Activated CD4-positive, CD25-positive, alpha-beta regulatory T cell treated with anti-CD3 and anti-CD28 coated beads, Interleukin-2, amount 50 U/mL, for 16 hours (primary cell): ENCODE data around the gene ACLY.
"Not testable (repeated sequence)": the region's sequence is repeated elsewhere in the genome, so short reads cannot be mapped to it uniquely, and the experiment has no call there.

Experiments
- DNase-seq: peaks from one replicate; pipeline ENCODE4 v3.0.0-alpha.2; 2020; ENCODE audit warnings: low read depth, low spot score

Gene ACLY

GRCh38 chr17:41912925-41913324, 5.8 kb downstream of the ACLY start:
- DNase-seq = no peak

DNA sequence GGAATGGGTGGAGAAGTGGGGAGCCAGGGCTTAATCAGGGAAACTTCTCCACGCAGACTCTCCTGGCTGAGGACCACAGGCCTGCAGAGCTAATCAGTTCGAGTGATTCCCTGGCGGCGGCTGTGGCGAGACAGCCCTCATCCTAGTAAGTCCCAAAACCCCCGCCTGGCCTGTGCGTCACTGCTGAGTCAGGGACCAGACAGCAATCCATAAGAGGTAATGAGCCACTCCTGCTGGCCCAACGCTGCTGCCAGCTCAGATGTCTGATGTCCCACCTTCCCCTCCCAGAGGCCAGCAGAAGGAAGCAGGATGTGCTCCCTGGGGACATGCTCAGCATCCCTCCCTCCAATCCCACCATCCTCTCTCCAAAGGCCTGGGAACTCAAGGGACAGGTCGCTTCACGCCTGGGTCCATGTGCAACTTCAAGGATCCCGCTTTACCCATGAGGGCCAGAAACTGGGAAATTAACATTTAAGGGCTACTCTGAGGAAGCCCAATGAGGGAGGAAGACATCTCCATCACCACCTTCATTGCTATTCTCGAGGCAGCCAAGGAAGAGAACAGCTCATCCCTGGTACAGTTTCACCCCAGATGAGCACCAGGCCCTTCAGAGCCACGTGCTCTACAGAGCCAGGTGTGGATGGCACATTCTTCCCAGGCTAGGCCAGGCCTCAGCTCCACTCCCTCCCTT, 7.9 kb downstream of the ACLY start:
- DNase-seq = no peak

DNA sequence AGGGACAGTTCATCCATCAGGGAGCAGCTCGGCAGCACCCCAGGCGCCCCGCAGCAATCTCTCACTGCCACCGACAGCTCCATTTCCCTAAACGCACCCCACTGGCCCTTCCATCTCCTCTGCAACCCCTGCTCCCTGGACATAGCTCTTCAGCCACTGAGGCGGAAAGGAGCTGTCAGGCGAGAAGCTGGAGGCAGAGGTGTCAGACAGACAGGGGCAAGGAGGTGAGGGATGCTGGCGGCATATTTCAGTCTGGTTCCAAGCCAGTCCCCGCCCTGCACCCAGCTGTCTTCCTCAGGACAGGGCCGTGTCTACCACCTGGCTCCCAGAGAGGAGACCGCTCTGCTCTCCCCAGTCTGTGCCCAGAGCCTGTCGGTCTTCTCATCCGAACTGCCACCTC, 9.7 kb downstream of the ACLY start:
- DNase-seq = no peak

GRCh38 chr17:41907633-41908539, 10.9 kb downstream of the ACLY start:
- DNase-seq = no peak

- no peak for DNase-seq
Observed at GRCh38 chr17:41907185-41907556, 11.6 kb downstream of the ACLY start.

- no peak for DNase-seq
Observed at GRCh38 chr17:41906465-41907184, 12.1 kb downstream of the ACLY start.

DNA sequence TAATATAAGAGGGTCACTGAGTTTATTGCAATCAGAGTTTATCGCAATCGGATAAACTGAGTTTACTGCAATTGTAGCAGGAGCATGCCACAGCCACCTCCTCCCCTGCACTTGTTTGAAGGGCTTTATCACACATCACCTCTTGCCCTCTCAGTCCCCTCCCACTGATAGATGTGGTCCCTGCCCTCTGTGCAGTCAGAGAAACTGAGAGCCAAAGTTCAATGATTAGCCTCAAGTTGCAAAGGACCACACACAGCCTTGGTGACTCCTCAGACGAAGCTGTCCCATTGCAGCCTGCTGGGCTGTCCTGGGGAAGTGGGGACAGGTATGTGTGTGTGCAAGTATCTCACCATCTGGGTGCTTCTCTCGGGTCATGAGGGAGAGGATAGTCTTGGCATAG, 13.6 kb downstream of the ACLY start:
- no peak for DNase-seq

GRCh38 chr17:41904242-41904841, 14.4 kb downstream of the ACLY start:
- no peak for DNase-seq

DNA sequence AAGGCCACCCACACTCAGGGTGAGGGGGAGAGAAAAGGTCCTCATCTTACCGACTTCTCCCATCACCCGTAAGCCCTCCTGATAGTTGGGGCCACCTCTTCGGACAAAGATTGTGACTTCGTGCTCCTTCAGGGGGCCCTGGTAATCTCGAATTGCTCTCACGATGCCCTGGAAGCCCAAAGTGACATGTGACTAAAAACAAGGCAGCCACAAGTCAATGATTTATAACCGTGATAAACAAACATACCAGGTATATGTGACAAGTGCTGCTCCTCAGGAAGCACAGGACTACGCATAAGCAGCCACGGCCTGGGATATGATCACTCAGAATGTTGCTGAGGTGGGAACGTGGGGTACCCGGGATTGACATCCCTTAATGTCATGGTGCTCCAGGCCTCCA, 17.1 kb downstream of the ACLY start:
- no peak for DNase-seq

DNA sequence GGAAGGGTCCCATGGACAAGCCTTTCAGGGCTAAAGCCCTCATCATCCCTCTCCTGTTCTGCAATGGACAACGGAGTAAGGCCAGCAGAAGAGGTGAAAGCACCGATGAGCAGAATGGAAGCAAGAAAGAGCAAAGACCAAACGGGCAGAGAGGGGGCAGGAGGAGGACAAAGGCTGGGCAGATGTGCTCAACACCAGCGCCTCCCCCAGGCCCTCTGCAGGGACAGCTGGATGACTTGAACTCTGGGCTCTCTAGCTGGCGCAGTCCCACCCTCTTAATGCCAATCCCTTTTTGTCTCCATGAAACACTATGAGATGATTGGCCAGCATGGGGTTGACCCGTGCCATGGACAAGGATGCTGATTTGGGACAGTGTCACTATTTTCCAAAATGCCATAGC, 22.0 kb downstream of the ACLY start:
- DNase-seq = no peak

- no peak for DNase-seq
Observed at GRCh38 chr17:41895617-41896016, 23.1 kb downstream of the ACLY start.

DNA sequence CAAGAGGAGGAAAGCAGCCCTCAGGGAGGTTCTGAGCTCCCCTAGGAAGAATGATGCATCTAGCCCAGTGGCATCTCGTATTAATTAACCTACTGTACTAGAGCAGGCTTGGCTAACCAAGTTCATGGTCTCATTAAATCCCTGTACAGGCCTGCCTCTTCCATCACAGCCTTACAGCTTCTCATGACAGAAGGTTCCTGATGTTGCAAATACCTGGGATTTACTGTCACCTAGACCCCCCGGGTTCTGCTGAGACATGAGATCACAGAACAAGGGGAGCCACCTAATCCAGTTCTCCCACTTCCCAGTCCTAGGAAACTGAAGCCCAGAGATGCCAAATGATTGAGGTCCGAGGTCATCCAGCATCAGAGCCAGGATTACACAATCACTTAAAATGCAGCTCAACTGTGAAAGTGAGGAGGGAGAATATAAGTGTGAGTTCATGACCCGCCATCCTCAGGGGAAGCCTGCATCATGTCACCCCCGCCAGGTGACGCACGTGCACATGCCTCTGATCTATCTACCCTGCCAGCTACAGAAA, 23.9 kb downstream of the ACLY start:
- DNase-seq = no peak

GRCh38 chr17:41893384-41893783, 25.4 kb downstream of the ACLY start:
- no peak for DNase-seq

DNA sequence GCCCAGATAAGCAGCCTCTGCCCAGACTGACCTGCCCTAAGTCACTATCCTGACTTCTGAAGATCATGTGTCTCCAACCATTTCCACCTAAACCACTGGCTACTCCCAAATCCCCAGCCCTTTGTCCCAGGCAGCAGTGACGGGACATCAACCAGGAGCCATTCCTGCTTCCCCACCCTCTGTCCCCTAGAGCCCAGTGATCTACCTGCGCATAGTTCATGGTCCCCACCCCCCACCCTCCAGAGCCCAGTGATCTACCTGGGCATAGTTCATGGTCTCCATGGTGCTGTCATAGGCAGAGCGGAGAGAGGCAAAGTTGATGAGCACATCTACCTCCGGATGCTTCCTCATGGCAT, 26.8 kb downstream of the ACLY start:
- no peak for DNase-seq

- DNase-seq = no peak
Observed at GRCh38 chr17:41891135-41892020, 27.4 kb downstream of the ACLY start.

DNA sequence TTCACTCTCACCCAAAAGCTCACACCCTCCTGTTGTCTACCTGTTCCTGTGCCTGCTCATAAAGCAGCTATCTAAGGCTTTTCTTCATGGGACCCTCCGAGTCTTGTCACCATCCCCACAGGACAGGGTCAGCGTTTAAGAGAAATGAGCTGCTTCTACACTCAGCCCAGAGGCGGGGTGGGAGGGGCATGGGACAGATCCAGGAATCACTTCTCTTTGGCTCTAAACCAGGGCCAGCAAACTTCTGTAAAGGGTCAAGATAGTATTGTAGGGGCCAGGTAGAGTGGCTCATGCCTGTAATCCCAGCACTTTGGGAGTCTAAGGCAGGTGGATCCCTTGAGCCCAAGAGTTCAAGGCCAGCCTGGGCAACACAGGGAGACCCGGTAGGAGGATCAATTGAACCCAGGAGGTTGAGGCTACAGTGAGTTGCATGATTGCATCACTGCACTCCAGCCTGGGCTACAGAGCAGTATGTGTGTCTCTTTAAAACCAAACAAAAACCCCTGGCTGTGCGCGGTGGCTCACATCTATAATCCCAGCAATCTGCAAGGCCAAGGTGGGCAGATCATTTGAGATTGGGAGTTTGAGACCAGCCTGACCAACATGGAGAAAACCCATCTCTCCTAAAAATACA, 30.3 kb downstream of the ACLY start:
- DNase-seq = no peak

DNA sequence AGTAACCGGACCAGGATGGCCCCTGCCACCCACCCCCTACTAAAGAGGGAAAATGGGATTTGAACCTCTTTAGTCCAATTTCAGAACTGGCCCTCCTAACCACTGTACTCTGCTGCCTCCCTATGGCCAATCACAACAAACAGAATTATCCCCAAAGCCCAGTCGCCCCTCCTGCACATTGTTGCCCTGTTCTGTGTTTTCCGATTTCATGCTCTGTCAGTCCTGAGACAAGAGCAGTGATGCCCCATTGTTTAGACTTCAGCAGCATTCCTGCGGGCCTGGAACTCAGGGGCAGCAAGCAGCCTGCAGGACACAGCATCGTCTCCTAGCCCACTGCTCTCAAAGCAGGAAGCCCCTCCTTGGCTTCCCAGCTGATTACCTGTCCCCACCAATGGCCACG, 33.0 kb downstream of the ACLY start:
- DNase-seq = no peak

GRCh38 chr17:41882756-41883155, 36.0 kb downstream of the ACLY start:
- DNase-seq = no peak

- DNase-seq = no peak
Observed at GRCh38 chr17:41880130-41880529, 38.6 kb downstream of the ACLY start.

GRCh38 chr17:41874293-41874670, 44.5 kb downstream of the ACLY start:
- not testable (repeated sequence) for DNase-seq
